Breast epithelium (tissue), 3 donors: ENCODE data around the gene SCN4B.

ENCODE experiments used
- CTCF ChIP-seq, 3 donors: fragments of 450-650 bp; IDR thresholded peaks; one replicate each; pipeline ENCODE4 v1.5.1; 2016 to 2017; ENCODE audit warnings: antibody characterized with exemption in 3 of 3, mild to moderate bottlenecking in 3 of 3, moderate library complexity in 3 of 3
- POLR2A ChIP-seq: fragments of 450-650 bp; IDR thresholded peaks from one replicate; pipeline ENCODE4 v1.6.1; 2016; ENCODE audit warnings: antibody characterized with exemption, mild to moderate bottlenecking, moderate library complexity
- POLR2AphosphoS5 ChIP-seq, 3 donors: sonication (generic); formaldehyde crosslinking; IDR thresholded peaks; one replicate each; pipeline ENCODE4 v1.6.1; 2017; ENCODE audit warnings: antibody characterized with exemption in 3 of 3

GRCh38 chr11:118142081-118142480, 10.5 kb downstream of the SCN4B start:
- TF ChIP-seq CTCF (IDR thresholded peaks at IDR 0.05) (no peak), POLR2A (no peak), POLR2AphosphoS5 (IDR thresholded peaks at IDR 0.05) (no peak)
